HG03095 (cell line): ENCODE measurements around the gene BEND2.

Experiments used
- ATAC-seq: cut with Tn5 transposase; IDR thresholded peaks from one replicate; pipeline ENCODE4 v1.9.1; 2021; ENCODE audit warnings: moderate library complexity; ENCODE audit not compliant: unreplicated experiment

The BEND2 gene

GRCh38 chrX:18146009-18146408 lies 74.7 kb downstream of the BEND2 start:
- no peak for ATAC-seq

GRCh38 chrX:18136816-18137215 lies 83.9 kb downstream of the BEND2 start:
- no peak for ATAC-seq

GRCh38 chrX:18133605-18134004 lies 87.1 kb downstream of the BEND2 start:
- ATAC-seq, result no peak

- ATAC-seq, result no peak
Observed at GRCh38 chrX:18129690-18130089, 91.0 kb downstream of the BEND2 start.

GRCh38 chrX:18126971-18127370 lies 93.7 kb downstream of the BEND2 start:
- no peak for ATAC-seq

DNA sequence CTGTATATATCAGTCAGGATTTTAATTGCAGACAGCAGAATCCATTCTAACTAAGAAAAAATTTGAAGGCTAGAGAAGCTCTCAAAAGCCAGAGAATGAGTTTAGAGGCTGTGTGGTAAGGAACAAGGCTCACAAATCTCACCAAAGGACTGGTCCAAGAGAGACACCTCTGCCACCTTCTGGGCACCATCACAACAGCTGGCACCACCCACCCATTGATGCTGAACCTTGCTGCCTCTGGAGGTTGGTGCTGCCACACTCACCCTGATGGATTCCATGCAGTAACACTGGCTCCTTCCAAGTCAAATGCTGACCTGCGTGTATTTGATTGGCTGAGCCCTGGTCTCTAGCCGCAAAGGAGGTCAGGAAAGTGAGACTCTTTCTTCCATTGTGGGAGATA lies 100.8 kb downstream of the BEND2 start:
- no peak for ATAC-seq
